GM04503 (cell line): ENCODE results near the gene ITGA3.
"Not testable (repeated sequence)": the region's sequence is repeated elsewhere in the genome, so short reads cannot be mapped to it uniquely, and the experiment has no call there.

ENCODE experiments used
- DNase-seq: peaks from one replicate; pipeline ENCODE4 v3.0.0-alpha.2; 2012; ENCODE audit warnings: low read depth

The ITGA3 gene

GRCh38 chr17:50052241-50052796 is 3.6 kb upstream of the ITGA3 start:
- no peak for DNase-seq

- DNase-seq = no peak
These were observed 2.9 kb upstream of the ITGA3 start for GRCh38 chr17:50052822-50053653.

GRCh38 chr17:50053654-50053960 is 2.3 kb upstream of the ITGA3 start:
- no peak for DNase-seq

- DNase-seq = no peak
These were observed 870 bp upstream of the ITGA3 start for GRCh38 chr17:50055055-50055425.

GRCh38 chr17:50056217-50056960 is 479 bp downstream of the ITGA3 start:
- no peak for DNase-seq

- no peak for DNase-seq
These were observed 1.0 kb downstream of the ITGA3 start for GRCh38 chr17:50056961-50057330.

- DNase-seq = no peak
These were observed 1.6 kb downstream of the ITGA3 start for GRCh38 chr17:50057521-50057991.

GRCh38 chr17:50058296-50058953 is 2.5 kb downstream of the ITGA3 start:
- no peak for DNase-seq

- DNase-seq = no peak
These were observed 3.3 kb downstream of the ITGA3 start for GRCh38 chr17:50059256-50059655.

- DNase-seq = no peak
These were observed 3.9 kb downstream of the ITGA3 start for GRCh38 chr17:50059759-50060273.

GRCh38 chr17:50060951-50061712 is 5.2 kb downstream of the ITGA3 start:
- DNase-seq = no peak

GRCh38 chr17:50061713-50062045 is 5.8 kb downstream of the ITGA3 start:
- DNase-seq = not testable (repeated sequence)

- no peak for DNase-seq
These were observed 6.7 kb downstream of the ITGA3 start for GRCh38 chr17:50062293-50063243.

- no peak for DNase-seq
These were observed 7.8 kb downstream of the ITGA3 start for GRCh38 chr17:50063561-50064252.

- DNase-seq = peak; percentile 86
These were observed 8.5 kb downstream of the ITGA3 start for GRCh38 chr17:50064253-50065001.

- no peak for DNase-seq
These were observed 9.1 kb downstream of the ITGA3 start for GRCh38 chr17:50065056-50065455.

- no peak for DNase-seq
These were observed 11.1 kb downstream of the ITGA3 start for GRCh38 chr17:50066995-50067394.

GRCh38 chr17:50067996-50068395 is 12.1 kb downstream of the ITGA3 start:
- DNase-seq = no peak
